ENCODE data around the gene RYR2.

GRCh38 chr1:237681210-237681609 is 639.2 kb downstream of the RYR2 start:
- TF ChIP-seq POLR2AphosphoS5 (IDR thresholded peaks at IDR 0.05) (no peak), CTCF (IDR thresholded peaks at IDR 0.05) (no peak), POLR2A (IDR thresholded peaks at IDR 0.05) (no peak)

All from breast epithelium (tissue), 3 donors.